Esophagus muscularis mucosa (tissue), 4 donors: ENCODE measurements around the gene NAA20. TPM values are rescaled to one million over a fixed set of nuclear protein-coding genes. Genes with fewer than 3 reads are reported as not detected.

Experiments
- DNase-seq: peaks from one replicate; pipeline ENCODE4 v3.0.0-alpha.2; 2017; ENCODE audit errors: extremely low spot score
- H3K27ac ChIP-seq, 4 donors: fragments of 200-600 bp; sonication (generic); replicated peaks in 1 of 4; 1 replicate in 3 of 4; 2 replicates in 1 of 4; pipeline ENCODE4 v1.5.1; 2016 to 2019; ENCODE audit warnings: mild to moderate bottlenecking in 1 of 4
- H3K27me3 ChIP-seq, 4 donors: fragments of 200-600 bp; sonication (generic); one replicate each; pipeline versions ENCODE4 v1.5.1 to v1.6.0; 2016 to 2019
- H3K36me3 ChIP-seq, 4 donors: fragments of 200-600 bp; sonication (generic); one replicate each; pipeline ENCODE4 v1.5.1; 2016 to 2019
- H3K4me1 ChIP-seq, 4 donors: fragments of 200-600 bp; sonication (generic); one replicate each; pipeline ENCODE4 v1.5.1; 2016 to 2019
- H3K4me3 ChIP-seq, 4 donors: fragments of 200-600 bp; sonication (generic); 1 replicate in 2 of 4; 2 replicates in 2 of 4; pipeline ENCODE4 v1.5.1; 2016 to 2019; ENCODE audit warnings: mild to moderate bottlenecking in 4 of 4, moderate library complexity in 1 of 4
- H3K9me3 ChIP-seq, 4 donors: fragments of 200-600 bp; sonication (generic); 1 replicate in 3 of 4; 2 replicates in 1 of 4; pipeline ENCODE4 v1.5.1; 2016 to 2019
- CTCF ChIP-seq, 3 experiments: fragments of 200-600 bp in 2 of 3; fragments of 450-650 bp in 1 of 3; sonication (generic) in 2 of 3; IDR thresholded peaks; one replicate each; pipeline ENCODE4 v1.5.1; 2017 to 2019; ENCODE audit warnings: antibody characterized with exemption in 3 of 3, mild to moderate bottlenecking in 2 of 3, moderate library complexity in 1 of 3
- EP300 ChIP-seq: sonication (generic); formaldehyde crosslinking; IDR thresholded peaks from one replicate; pipeline ENCODE4 v1.6.1; 2017; ENCODE audit warnings: antibody characterized with exemption
- POLR2A ChIP-seq: fragments of 450-650 bp; IDR thresholded peaks from one replicate; pipeline ENCODE4 v1.6.1; 2017; ENCODE audit warnings: antibody characterized with exemption, moderate library complexity, mild to moderate bottlenecking, low read depth
- POLR2AphosphoS5 ChIP-seq, 2 donors: sonication (generic); formaldehyde crosslinking; IDR thresholded peaks; one replicate each; pipeline ENCODE4 v1.6.1; 2017; ENCODE audit warnings: antibody characterized with exemption in 2 of 2
- WGBS: methylation state at CpG from one replicate; pipeline ENCODE4 v1.1.5; 2018; 5-methylcytosine and 5-hydroxymethylcytosine counted together
- intact Hi-C: fragments of 100-400 bp; cut with DNase I; formaldehyde crosslinking; loops from one replicate; pipeline ENCODE4 v1.15.1; 2023
- total RNA-seq, 4 donors: library from RNA; depleted of rRNA; stranded (reverse); fragments of >200 nt; gene quantifications; one replicate each; pipeline versions ENCODE4 v1.1.0 to v1.2.1, GENCODE V29; 2016

The NAA20 gene
- total RNA-seq, 4 donors from 2014 or later: 29.5 to 38.5 (median 34.8) TPM

- H3K4me3 ChIP-seq: peak within 1 kb of the TSS; percentile 81 to 99 (median 92)
- H3K36me3 ChIP-seq: peaks cover 30 to 33% (median 31%) of the 10 kb centered on the region in 4 donors
- under 1% methylated on average over 25 of the region's 67 CpGs for WGBS
- H3K27ac ChIP-seq: peak within 1 kb of the TSS; percentile 77 to 89 (median 86)
- DNase-seq: peak; percentile 98
- intact Hi-C loops: no loop called here
- H3K9me3 ChIP-seq: no peaks in the 10 kb centered on the region
- TF ChIP-seq EP300 (no peak), POLR2AphosphoS5 (IDR thresholded peaks at IDR 0.05) (peak; percentile 68 to 80), CTCF (IDR thresholded peaks at IDR 0.05) (no peak)
- peaks cover 10 to 22% (median 19%) of the 10 kb centered on the region in 4 donors for H3K4me1 ChIP-seq
- peaks cover 0 to 5% (median 0%) of the 10 kb centered on the region in 4 donors for H3K27me3 ChIP-seq
These were observed 35.2 kb downstream of the NAA20 start, which contains the start of the genes CFAP61 and CRNKL1 for GRCh38 chr20:20052074-20052970. Gene CFAP61 (plus strand): TSS chr20:20052532. CDS start chr20:20056654, 4,122 bp downstream. Gene CRNKL1 (minus strand): TSS chr20:20052466. CDS start chr20:20052342, 124 bp downstream.

- DNase-seq: no peak
- H3K4me3 ChIP-seq: no peak overlapping the region
- no peaks in the 10 kb centered on the region for H3K4me1 ChIP-seq
- no peaks in the 10 kb centered on the region for H3K36me3 ChIP-seq
- TF ChIP-seq EP300 (no peak), POLR2AphosphoS5 (IDR thresholded peaks at IDR 0.05) (no peak), CTCF (IDR thresholded peaks at IDR 0.05) (no peak), POLR2A (no peak)
- peaks cover 0 to 11% (median 0%) of the 10 kb centered on the region in 4 donors for H3K27me3 ChIP-seq
- H3K27ac ChIP-seq: no peak overlapping the region
- H3K9me3 ChIP-seq: no peaks in the 10 kb centered on the region
- intact Hi-C loops: no loop called here
- 71% methylated on average over 5 of the region's 6 CpGs for WGBS
These were observed 43.3 kb downstream of the NAA20 start for GRCh38 chr20:20060234-20060998.

GRCh38 chr20:20063941-20064702, 47.0 kb downstream of the NAA20 start:
- H3K27ac ChIP-seq: no peak overlapping the region
- H3K9me3 ChIP-seq: no peaks in the 10 kb centered on the region
- no peak overlapping the region for H3K4me3 ChIP-seq
- H3K27me3 ChIP-seq: peaks cover 0 to 6% (median 0%) of the 10 kb centered on the region in 4 donors
- H3K4me1 ChIP-seq: no peaks in the 10 kb centered on the region
- intact Hi-C loops: no loop called here
- 73% methylated on average over 12 of the region's 12 CpGs for WGBS
- TF ChIP-seq CTCF (IDR thresholded peaks at IDR 0.05) (no peak), POLR2A (no peak)
- no peaks in the 10 kb centered on the region for H3K36me3 ChIP-seq
- DNase-seq: no peak

GRCh38 chr20:20065361-20065760, 48.2 kb downstream of the NAA20 start:
- no peak for DNase-seq
- no peak for TF ChIP-seq CTCF (IDR thresholded peaks at IDR 0.05)
- TF ChIP-seq POLR2AphosphoS5 (IDR thresholded peaks at IDR 0.05): no peak
- TF ChIP-seq EP300: no peak
- Histone ChIP-seq H3K9me3 (no peaks in the 10 kb centered on the region), H3K4me1 (no peaks in the 10 kb centered on the region), H3K27ac (no peak overlapping the region), H3K36me3 (no peaks in the 10 kb centered on the region), H3K27me3 (peaks cover 0 to 6% (median 0%) of the 10 kb centered on the region in 4 donors), H3K4me3 (no peak overlapping the region)
- WGBS: 86% methylated on average over 1 of the region's 1 CpG
- intact Hi-C loops: no loop called here
